Measurements from ENCODE around the gene FRG2. TPM values are rescaled to one million over a fixed set of nuclear protein-coding genes. Genes with fewer than 3 reads are reported as not detected.
"Not testable (repeated sequence)": the region's sequence is repeated elsewhere in the genome, so short reads cannot be mapped to it uniquely, and the experiment has no call there.

Gene FRG2
- total RNA-seq, 1 experiment from 2014 or later = 0.66 TPM

DNA sequence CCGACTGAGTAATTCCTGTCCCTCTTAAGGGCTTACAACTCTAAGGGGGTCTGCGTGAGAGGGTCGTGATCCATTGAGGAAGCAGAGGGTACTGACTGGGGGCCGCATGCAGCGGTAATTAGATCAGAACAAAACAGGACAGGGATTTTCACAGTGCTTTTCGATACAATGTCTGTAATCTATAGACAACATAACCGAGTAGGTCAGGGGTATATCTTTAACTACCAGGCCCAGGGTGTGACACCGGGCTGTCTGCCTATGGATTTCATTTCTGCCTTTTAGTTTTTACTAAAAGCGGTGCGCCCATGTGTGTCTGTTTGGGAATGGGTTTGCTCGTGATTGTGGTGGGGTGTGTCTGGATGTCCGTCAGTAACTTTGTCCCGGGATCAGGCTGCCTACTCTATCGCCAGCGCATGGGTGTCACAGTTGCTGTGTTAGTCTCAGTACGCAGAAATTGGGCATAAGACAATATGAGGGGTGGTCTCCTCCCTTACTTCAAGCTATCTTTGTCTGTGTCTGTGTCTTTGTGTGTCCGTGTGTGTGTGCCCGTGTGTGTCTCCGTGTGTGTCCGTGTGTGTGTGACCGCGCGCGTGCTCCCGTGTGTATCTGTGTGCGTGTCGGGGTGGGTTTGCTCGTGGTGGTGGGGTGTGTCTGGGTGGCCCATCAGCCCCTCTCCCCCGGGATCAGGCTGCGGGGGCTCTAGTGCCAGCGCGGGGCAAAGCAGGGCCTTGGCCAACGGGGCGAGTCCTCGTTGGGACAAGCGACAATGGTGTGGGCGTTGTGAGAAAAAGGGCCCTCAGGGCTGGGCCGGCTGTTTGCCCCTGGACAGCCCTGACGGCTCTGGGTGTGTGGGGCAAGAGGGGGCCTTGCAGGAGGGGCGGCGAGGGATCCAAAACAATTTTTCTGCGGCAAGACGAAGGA, 10.4 kb downstream of the FRG2 start:
- no peak for DNase-seq (ENCODE audit: low spot score)

DNA sequence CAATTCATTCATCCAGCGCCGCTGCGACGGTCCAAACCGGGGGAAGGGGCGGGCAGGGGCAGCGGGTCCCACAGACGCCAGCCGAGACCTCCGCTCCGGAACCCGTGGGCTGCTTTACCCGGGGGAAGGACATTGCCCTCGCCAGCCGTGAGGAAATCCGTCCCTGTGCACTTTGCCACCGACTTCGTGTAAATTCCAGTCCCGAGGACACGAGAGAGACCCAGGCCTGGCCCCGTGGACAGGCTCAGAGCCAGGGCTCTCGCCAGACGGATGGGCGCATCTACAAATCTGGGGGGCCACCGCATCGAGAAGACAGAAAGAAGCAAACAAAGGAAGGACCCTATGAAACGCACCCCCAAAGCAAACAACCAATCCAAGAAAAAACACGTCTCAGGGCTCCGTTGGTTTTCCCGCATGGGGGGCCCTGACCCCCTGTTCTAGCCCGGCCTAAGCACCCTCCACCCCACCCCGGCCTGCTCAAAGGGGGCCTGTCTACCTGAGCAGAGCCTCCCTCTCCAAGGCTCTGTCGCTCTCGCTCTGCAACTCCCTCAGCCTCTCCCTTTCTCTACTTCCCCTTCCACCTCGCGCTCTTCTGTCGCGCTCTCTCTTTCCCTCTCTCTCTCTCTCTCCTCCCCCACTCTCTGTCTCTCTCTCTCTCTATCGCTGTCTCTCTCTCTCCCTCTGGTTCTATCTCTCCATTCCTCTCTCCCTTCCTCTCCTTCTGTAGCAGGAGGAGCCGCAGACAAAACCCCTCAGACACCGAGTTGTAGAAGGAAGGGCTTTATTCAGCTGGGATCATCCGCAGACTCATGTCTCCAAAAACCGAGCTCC, 11.3 kb downstream of the FRG2 start:
- DNase-seq (ENCODE audit: low spot score) = no peak

DNA sequence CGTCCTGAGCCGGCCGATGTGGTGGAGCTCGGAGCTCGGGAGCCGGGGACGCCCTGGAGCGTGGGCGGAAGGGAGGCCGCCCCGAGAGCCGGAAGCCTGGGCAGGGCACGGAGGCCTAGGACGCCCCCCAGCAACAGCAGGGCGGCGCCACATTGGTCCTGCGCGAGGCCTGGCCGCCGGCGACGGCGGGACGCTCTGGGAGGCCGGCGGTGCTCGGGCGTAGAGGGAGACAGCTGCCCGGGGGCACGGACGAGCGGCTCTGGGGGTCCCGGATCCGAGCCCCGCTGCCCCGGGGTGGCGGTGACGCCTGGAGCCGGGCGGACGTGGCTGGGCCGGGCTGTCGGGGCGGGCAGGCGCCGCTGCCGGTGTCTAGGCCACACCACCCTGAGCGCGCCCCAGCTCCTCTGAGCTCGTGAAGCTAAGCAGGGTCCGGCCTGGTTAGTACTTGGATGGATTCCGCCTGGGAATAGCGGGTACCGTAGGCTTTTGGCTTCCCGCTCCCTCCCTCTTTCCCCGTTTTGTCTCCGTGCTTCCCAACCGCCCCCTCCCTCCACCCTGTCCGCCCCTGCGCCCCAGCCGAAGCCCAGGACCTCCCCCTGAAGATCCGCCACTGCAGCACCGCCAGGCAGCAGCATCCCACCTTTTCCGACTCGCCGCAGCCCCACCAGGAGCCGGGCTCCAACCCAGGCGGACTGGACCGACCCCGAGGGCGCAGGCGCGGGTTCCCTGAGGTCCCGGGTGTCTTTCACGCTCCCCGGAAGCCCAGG, 12.1 kb downstream of the FRG2 start:
- no peak for DNase-seq (ENCODE audit: low spot score)

DNA sequence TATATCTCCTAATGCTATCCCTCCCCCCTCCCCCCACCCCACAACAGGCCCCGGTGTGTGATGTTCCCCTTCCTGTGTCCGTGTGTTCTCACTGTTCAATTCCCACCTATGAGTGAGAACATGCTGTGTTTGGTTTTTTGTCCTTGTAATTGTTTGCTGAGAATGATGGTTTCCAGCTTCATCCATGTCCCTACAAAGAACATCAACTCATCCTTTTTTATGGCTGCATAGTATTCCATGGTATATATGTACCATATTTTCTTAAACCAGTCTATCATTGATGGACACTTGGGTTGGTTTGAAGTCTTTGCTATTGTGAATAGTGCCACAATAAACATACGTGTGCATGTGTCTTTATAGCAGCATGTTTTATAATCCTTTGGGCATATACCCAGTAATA, 37.1 kb downstream of the FRG2 start:
- not testable (repeated sequence) for DNase-seq (ENCODE audit: low spot score)

DNA sequence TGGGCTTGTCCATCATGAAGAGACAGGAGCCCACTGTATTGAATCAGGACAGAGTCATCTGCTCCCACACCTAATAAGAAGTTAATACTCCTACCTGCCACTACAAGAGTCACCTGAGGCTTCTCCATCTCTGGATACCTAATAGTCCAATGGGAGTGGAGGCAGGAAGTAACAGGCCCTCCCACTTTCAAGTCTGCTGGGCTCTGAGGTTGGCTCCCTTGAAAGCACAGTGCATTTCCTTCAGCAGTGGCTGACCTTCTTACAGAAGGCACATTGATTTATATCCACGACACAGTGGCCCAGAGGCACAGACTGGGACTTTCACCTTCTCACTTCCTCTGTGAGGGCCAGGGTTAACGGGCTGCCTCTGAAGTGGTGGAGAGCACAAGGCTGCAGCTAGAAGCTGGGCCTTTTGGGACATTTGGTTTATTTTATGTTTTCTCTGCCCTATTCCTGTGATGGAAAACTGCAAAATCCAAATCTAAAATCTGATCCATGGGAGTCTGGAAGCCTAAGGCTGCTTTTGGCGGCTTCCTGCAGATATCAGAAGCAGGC, 38.1 kb downstream of the FRG2 start:
- no peak for DNase-seq (ENCODE audit: low spot score)

DNA sequence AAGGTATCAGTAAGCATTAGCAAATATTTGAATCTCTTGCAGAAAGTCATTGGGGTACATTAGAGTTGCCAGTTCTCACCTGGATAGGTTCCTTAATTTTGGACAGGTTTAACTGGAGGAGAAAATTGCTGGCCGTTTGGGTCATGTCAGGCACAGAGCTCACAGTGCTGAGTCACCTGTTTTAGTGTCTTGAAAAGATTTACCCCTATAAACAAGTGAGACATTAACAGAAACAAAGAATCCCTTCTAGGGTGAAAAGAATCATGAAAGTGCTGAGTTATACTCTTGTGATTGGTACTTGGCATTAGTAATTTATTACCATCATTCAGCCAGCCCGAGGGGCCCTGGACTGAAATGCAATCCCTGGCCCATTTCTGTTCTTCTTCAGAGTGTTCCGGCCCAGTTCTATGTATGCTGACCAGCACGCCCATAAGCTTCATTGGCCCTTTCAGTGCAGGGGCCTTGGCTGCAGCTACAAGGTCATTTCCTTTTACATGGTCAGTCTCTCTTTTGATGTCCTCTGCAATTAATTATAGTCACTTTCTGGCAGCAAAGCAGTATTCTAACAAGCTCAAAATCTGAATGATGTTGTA, 41.3 kb downstream of the FRG2 start:
- DNase-seq (ENCODE audit: low spot score) = not testable (repeated sequence)

DNA sequence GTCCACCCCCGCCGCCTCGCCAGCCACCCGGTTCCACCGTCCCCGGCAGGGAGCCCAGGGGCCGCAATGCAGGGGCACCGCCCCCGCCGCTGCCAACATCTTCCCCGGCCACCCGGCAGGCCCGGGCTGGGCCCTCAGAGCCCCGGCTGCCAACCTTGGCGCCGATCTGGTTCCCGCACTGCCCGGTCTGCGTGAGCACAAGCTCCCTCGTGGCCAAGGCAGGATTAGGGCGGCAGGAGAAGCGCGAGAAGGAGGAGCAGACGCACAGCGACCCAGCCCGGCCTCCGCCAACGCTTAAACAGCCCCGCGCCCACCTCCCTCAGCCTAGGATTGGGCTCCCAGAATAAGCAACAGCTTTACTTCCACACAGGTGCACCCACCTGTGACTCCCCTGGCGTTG, 42.4 kb downstream of the FRG2 start:
- not testable (repeated sequence) for DNase-seq (ENCODE audit: low spot score)

DNA sequence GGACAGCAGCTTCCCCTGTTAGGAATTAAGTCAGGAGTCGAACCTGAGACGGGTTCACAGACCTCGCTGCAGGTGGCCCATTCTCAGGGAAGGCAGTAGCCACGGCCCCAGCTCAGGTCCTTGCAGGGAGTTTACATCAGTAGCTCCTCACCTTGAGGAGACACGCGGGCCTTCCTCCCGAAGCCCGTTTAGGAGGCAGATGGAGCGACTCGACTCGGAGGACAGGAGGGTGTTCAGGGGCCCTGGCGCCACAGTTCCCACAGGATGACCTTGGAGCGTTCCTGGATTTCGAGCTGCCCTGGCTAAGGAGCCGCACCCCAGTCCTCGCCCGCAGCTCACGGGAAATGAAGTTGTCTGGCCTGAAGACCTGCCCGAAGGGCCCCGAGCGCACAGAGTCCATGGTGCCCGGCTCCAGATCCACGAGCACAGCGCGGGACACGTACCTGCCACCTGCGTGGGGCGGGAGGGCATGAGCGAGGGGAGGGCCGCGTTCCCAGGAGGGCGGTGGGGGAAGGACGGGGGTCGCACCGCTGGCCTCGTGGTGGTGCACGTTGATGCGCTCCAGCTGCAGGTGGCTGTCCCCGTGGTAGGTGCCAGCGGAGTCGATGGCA, 43.0 kb downstream of the FRG2 start:
- DNase-seq (ENCODE audit: low spot score) = not testable (repeated sequence)

DNA sequence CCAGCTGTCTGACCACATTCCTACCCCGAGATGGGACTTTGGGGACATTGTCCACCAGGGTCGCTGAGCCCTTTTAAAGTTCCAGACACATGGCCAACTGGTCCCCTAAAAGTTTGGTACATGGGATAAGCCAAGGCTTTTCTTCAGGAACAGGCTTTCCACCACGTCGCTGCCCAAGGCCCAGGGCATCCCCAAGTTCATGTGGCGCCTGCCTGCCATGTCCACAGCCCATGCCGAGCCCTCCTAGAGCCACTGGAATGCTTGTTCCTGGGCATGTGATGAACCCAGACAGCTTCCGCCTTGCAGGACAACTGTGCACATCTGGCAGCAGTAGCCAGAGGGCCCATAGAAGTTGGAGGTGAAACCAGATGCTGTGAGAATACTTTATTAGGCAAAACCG, 45.1 kb downstream of the FRG2 start:
- no peak for DNase-seq (ENCODE audit: low spot score)

DNA sequence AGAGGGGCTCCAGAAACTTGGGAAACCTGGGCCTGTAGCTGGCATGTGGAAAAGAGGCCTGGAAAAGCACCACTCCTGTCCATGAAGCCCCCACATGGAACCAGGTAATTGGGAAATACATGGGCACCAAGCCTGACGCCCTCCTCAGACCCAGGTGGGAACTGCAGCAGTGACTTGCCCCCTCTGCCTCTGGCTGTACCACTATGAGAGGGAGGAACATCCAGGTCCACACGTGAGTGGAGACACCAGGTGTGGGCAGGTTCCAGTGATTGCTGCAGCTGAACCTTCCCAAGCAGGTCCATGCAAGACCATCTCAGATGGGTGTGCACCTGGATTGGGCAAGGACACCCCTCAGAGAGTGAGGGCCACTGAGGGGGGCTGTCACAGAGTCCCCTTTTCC, 46.8 kb downstream of the FRG2 start:
- not testable (repeated sequence) for DNase-seq (ENCODE audit: low spot score)

DNA sequence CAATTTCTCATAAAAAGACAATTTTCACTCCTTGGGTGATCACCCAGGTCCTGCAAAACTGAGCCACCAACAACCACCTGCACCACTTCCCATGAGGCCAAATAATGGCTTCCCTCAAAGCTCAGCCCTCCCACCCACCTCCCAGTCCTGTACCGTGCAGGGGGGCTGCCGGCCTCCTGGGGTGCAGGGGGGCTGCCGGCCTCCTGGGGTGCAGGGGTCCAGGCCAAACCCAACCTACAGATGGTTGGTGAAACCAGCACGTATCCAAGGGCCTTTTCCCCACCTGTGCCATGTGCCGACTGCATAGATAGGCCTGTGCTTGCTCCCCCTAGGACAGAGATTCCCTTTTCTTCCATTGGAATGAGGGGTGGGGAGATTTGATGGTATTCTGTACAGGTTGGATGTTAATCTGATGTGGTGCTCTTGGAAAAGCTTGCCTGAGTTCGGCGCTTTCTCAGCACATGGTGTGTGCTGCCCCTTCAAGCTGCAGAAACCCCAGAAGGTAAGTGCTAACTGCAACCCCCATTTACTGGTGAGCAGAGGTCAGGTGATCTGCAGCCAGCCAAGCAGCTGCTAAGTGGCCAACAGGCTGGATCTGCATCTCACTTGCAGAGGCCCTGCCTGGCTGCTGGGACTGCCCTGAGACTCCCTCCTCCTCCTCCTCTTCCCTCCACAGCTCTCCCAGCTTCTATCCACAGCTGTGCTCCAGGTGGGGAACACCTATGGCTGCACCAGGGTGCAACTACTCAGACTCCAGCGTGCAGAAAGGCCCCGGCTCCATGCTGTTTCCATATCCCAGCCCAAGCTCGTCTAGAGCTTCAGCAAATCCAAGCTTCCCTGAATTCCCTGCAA, 47.6 kb downstream of the FRG2 start:
- DNase-seq (ENCODE audit: low spot score) = no peak

Other genes starting within 250 kb of the FRG2 start
- 48.3 and 49.6 TPM in 2 replicates for gene FRG1, start 86.4 kb downstream of the FRG2 start, total RNA-seq (2014; rRNA removed; shearing (Covaris generic))
- not detected in 2 replicates for gene DBET, start 37.2 kb upstream of the FRG2 start, total RNA-seq (2014; rRNA removed; shearing (Covaris generic))
- not detected in 2 replicates for gene DUX4, start 146.5 kb upstream of the FRG2 start, total RNA-seq (2014; rRNA removed; shearing (Covaris generic))